GM12801 (cell line): Measurements from ENCODE around the gene TMEM221.

Experiments
- TF ChIP-seq, protein P1 (sequence below): IDR thresholded peaks from one replicate; pipeline ENCODE4 v1.5.1; 2011; ENCODE audit warnings: control low read depth; ENCODE audit not compliant: insufficient read length; ENCODE audit errors: extremely low read depth

TMEM221 gene

DNA sequence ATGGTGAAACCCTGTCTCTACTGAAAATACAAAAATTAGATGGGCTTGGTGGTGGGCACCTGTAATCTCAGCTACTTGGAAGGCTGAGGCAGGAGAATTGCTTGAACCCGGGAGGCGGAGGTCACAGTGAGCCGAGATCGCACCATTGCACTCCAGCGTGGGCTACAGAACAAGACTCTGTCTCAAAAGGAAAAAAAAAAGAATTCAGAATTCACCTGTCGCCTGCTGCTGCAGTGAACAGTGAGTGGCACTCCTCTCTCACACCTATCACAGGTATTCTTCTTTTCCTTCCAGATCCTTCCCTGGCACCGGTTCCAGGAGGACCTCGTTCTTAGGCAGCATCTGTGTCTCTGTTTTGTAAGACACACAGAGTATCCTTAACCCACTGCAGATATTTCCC, 34.4 kb downstream of the TMEM221 start:
- TF ChIP-seq, protein P1, sequence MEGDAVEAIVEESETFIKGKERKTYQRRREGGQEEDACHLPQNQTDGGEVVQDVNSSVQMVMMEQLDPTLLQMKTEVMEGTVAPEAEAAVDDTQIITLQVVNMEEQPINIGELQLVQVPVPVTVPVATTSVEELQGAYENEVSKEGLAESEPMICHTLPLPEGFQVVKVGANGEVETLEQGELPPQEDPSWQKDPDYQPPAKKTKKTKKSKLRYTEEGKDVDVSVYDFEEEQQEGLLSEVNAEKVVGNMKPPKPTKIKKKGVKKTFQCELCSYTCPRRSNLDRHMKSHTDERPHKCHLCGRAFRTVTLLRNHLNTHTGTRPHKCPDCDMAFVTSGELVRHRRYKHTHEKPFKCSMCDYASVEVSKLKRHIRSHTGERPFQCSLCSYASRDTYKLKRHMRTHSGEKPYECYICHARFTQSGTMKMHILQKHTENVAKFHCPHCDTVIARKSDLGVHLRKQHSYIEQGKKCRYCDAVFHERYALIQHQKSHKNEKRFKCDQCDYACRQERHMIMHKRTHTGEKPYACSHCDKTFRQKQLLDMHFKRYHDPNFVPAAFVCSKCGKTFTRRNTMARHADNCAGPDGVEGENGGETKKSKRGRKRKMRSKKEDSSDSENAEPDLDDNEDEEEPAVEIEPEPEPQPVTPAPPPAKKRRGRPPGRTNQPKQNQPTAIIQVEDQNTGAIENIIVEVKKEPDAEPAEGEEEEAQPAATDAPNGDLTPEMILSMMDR = no peak

DNA sequence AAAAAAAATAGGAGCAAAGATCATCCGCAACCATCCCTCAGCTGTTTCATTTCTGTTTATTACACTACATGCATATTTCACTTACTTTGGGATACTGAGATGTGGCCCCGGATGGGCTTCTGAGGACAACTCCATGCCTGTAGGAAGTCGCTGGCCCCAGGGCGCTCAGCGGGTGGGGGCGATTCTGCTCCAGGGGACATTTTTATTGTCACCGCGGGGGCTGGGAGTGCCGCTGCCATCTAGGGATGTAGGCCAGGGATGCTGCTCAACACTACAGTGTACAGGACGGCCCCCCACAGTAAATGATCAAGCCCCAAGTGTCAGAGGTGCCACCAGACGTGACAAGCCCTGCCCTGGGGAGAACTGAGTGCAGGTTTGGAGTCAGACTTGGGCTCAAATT, 36.7 kb downstream of the TMEM221 start:
- TF ChIP-seq, protein P1 = no peak

DNA sequence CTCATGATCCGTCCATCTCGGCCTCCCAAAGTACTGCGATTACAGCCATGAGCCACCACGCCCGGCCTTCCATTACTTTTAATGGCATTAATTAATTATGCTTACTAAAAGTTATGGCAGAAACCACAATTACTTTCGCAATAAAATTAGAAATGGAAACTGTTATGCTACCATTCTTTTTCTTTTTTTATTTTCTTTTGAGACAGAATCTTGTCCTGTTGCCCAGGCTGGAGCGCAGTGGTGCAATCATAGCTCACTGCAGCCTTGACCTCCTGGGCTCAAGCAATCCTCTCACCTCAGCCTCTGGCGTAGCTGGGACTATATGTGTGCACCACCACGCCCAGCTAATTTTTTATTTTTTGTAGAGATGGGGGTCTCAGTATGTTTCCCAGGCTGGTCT, 38.5 kb downstream of the TMEM221 start:
- TF ChIP-seq, protein P1 = no peak

DNA sequence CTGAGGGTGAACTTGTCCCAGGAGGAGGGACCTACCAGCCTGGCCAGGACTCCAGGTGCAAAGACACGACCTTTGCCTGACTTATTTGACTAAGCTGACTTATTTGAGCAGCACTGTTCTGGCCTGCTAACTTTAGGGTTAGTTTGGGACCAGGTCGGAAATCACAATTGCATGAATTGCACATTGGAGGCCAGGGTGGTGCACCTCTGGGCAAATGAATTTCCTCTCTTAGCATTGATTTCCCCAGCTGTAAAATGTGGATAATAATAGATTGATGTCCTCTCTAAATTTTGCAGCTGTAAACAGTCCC, 41.6 kb downstream of the TMEM221 start:
- TF ChIP-seq, protein P1 = no peak

DNA sequence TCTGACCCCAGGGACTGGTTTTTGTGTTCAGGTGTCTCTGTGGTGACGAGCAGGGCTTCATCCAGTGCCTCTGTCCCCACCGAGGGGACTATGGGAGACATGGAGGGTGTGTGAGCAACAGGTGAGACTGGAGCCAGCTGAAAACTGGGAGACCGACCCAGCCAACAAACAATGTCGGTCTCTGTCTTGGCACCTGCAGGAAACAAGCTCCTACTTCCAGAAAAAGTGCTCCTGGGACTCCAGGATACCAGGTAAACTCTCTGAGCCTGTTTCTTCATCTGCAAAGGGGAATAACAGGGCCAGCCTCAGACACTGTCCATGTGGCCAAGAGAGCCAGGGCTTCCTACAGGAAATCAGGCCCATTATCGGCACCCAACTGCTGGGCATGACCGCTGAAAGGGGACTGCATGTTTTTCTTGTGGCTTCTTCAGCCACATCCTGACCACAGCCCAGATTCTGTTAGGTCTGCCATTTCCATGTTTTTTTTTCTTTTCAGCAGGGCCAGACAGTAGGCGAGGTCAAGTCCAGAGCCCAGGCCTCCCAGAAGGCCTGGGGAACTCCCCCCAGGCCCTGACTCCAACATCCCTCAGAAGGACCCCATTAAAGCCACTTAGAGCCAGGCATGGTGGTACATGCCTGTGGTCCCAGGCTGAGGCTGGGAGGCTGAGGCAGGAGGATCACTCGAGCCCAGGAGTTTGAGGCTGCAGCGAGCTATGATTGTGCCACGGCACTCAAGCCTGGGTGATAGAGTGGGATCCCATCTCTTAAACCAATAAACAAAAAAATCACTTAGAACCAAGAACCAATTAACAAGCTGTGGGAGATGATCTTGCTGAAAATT, 42.2 kb downstream of the TMEM221 start:
- TF ChIP-seq, protein P1 = no peak

DNA sequence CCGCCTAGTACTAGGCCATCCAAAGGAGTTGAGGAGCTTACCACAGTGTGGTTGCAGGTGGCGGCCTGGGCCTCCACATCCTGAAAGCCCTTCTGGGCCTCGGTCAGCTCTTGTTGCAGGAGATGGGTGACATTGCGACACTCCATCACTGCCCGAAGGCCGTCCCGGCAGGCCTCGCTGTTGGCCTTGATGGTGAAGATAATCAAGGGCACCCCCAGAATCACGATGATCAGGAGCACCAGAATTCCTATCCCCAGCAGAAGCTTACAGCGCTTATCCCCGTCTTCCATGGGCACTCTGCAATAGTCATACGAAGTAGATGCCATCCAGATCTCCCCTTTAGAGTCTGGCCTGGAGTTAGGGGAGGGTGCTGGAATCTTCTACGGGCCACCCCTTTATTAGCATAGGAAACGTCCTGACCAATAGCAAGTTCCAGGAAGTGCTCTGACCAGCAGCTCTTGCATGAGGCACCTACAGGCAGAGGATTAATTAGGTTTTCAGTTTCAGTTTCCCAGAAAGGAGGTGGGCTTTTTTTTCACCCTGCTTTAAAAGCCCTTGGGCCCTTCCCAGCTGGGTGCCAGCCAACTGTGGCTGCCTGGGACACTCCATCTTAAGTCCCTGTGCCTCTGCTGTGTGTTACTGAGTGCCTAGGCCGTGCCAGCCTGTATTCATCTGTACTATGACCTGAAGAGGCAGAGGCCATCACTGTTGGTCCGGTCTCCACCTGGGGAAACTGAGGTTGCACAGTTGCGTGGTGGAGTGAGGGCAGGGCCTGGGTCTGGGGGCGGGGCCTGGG, 43.0 kb downstream of the TMEM221 start, which contains the start of gene BST2:
Gene BST2 (minus strand): TSS at position 381 of the 796 bp plus-strand sequence. CDS start 55 bp downstream, at position 326.
- TF ChIP-seq, protein P1 = no peak

DNA sequence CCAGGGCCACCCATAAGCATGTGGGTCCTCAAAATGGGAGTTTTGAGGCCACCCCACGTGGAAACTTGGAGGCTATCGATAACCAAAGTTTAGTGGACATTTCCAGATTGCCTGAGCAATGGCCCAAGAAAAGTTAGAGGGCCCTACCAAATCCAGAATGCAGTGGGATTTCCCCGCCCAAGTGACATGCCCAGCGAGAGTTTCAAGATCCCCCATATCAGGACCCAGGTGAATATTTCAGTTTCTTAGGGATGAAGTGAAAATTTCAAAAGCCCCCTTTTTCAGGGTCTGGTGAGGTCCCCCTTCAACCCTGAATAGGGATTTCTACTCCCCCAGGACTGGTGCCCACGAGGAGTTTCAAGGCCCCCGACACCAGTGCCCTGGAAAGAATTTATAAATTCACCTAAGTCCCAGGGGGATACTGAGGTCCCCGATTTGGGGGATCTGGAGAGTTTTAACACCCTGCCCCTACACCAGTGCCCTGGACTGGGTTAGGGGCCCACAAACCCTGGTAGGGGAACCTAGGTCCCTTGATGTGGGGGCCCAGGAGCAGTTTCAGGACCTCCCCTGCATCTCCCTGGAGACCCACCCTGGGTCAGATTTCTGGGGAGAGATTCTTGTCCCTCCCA, 43.7 kb downstream of the TMEM221 start:
- TF ChIP-seq, protein P1 = no peak
